Mesenchymal stem cell (in vitro differentiated cells and primary cell): ENCODE measurements around the gene UNC5C.

Source experiments
- DNase-seq: peaks from one replicate; pipeline ENCODE4 v3.0.0-alpha.2; 2013
- H2AFZ ChIP-seq: one replicate; pipeline ENCODE4 v1.6.1; 2013; ENCODE audit warnings: low read depth, mild to moderate bottlenecking, control low read depth, inconsistent platforms, low read length, moderate library complexity
- H2AK5ac ChIP-seq: 2 replicates; pipeline ENCODE4 v1.6.1; 2013; ENCODE audit warnings: low read length, moderate library complexity, mild to moderate bottlenecking, inconsistent platforms; ENCODE audit not compliant: severe bottlenecking
- H2BK120ac ChIP-seq: one replicate; pipeline ENCODE4 v1.6.1; 2013; ENCODE audit warnings: low read depth, mild to moderate bottlenecking, inconsistent platforms, low read length, moderate library complexity
- H2BK12ac ChIP-seq, 2 experiments: one replicate each; pipeline ENCODE4 v1.6.1; 2013; ENCODE audit warnings: inconsistent platforms in 2 of 2, low read length in 2 of 2, mild to moderate bottlenecking in 2 of 2, moderate library complexity in 2 of 2, control low read depth in 1 of 2
- H2BK15ac ChIP-seq: one replicate; pipeline ENCODE4 v1.6.1; 2013; ENCODE audit warnings: mild to moderate bottlenecking, low read depth, inconsistent platforms; ENCODE audit not compliant: poor library complexity, severe bottlenecking
- H2BK5ac ChIP-seq: 2 replicates; pipeline ENCODE4 v1.6.1; 2013; ENCODE audit warnings: low read depth, mild to moderate bottlenecking, low read length, control low read depth, inconsistent platforms; ENCODE audit not compliant: poor library complexity, severe bottlenecking
- H3K14ac ChIP-seq, 2 experiments: one replicate each; pipeline ENCODE4 v1.6.1; 2013; ENCODE audit warnings: inconsistent platforms in 2 of 2, low read length in 2 of 2, control low read depth in 1 of 2, mild to moderate bottlenecking in 1 of 2, moderate library complexity in 1 of 2
- H3K18ac ChIP-seq, 2 experiments: one replicate each; pipeline ENCODE4 v1.6.1; 2013; ENCODE audit warnings: inconsistent platforms in 2 of 2, low read length in 2 of 2, control low read depth in 1 of 2, low read depth in 1 of 2, mild to moderate bottlenecking in 1 of 2
- H3K23ac ChIP-seq, 2 experiments: one replicate each; pipeline ENCODE4 v1.6.1; 2013; ENCODE audit warnings: inconsistent platforms in 2 of 2, low read length in 2 of 2, mild to moderate bottlenecking in 2 of 2, moderate library complexity in 2 of 2, control low read depth in 1 of 2
- H3K27ac ChIP-seq: 2 replicates; pipeline ENCODE4 v1.5.1; 2013; ENCODE audit warnings: mild to moderate bottlenecking, moderate library complexity, low read length, control low read depth, inconsistent platforms; ENCODE audit not compliant: poor library complexity, severe bottlenecking
- H3K27me3 ChIP-seq, 2 experiments: 2 replicates each; pipeline versions ENCODE4 v1.6.1 to v1.7.0; 2013; ENCODE audit warnings: low read length in 2 of 2, mild to moderate bottlenecking in 2 of 2, moderate library complexity in 2 of 2, control low read depth in 1 of 2, inconsistent platforms in 1 of 2; ENCODE audit not compliant: control insufficient read depth in 1 of 2, insufficient read depth in 1 of 2
- H3K36me3 ChIP-seq, 2 experiments: 2 replicates each; pipeline versions ENCODE4 v1.6.1 to v1.7.0; 2013; ENCODE audit warnings: low read length in 2 of 2, control low read depth in 1 of 2, inconsistent platforms in 1 of 2, low read depth in 1 of 2, mild to moderate bottlenecking in 1 of 2; ENCODE audit not compliant: insufficient read depth in 2 of 2, control insufficient read depth in 1 of 2
- H3K4ac ChIP-seq, 2 experiments: one replicate each; pipeline ENCODE4 v1.6.1; 2013; ENCODE audit warnings: inconsistent platforms in 2 of 2, low read length in 2 of 2, mild to moderate bottlenecking in 2 of 2, moderate library complexity in 2 of 2, control low read depth in 1 of 2, low read depth in 1 of 2
- H3K4me1 ChIP-seq: 2 replicates; pipeline ENCODE4 v1.6.1; 2013; ENCODE audit warnings: low read depth, low read length, control low read depth; ENCODE audit not compliant: control insufficient read depth, insufficient read depth
- H3K4me2 ChIP-seq: 2 replicates; pipeline ENCODE4 v1.6.1; 2013; ENCODE audit warnings: low read length, mild to moderate bottlenecking, inconsistent platforms; ENCODE audit not compliant: poor library complexity, severe bottlenecking
- H3K4me3 ChIP-seq, 2 experiments: 2 replicates each; pipeline versions ENCODE4 v1.5.1 to v1.7.0; 2013; ENCODE audit warnings: low read length in 2 of 2, mild to moderate bottlenecking in 2 of 2, control low read depth in 1 of 2, low read depth in 1 of 2; ENCODE audit not compliant: insufficient read depth in 1 of 2
- H3K79me1 ChIP-seq: replicated peaks from 2 replicates; pipeline ENCODE4 v1.6.1; 2013; ENCODE audit warnings: mild to moderate bottlenecking, control low read depth, low read length, inconsistent platforms; ENCODE audit not compliant: poor library complexity, severe bottlenecking
- H3K9ac ChIP-seq: 2 replicates; pipeline ENCODE4 v1.7.0; 2013; ENCODE audit warnings: mild to moderate bottlenecking, low read length, moderate library complexity
- H3K9me3 ChIP-seq: 2 replicates; pipeline ENCODE4 v1.7.0; 2013; ENCODE audit warnings: mild to moderate bottlenecking, low read length; ENCODE audit not compliant: control insufficient read depth
- H4K8ac ChIP-seq: one replicate; pipeline ENCODE4 v1.6.1; 2013; ENCODE audit warnings: inconsistent platforms, mild to moderate bottlenecking, low read length, moderate library complexity
- H4K91ac ChIP-seq: one replicate; pipeline ENCODE4 v1.6.1; 2013; ENCODE audit warnings: mild to moderate bottlenecking, low read length, inconsistent platforms
- WGBS: methylation state at CpG from one replicate; pipeline ENCODE4 v1.1.7; 2013; ENCODE audit warnings: mixed read lengths; 5-methylcytosine and 5-hydroxymethylcytosine counted together

UNC5C gene

GRCh38 chr4:95508421-95508820 lies 40.4 kb downstream of the UNC5C start:
- no peak overlapping the region for H4K91ac ChIP-seq
- no peak overlapping the region for H3K4me2 ChIP-seq
- no peak overlapping the region for H3K18ac ChIP-seq
- H3K9me3 ChIP-seq = no peaks in the 10 kb centered on the region
- H3K4me3 ChIP-seq = no peak overlapping the region
- no peak overlapping the region for H2BK12ac ChIP-seq
- no peaks in the 10 kb centered on the region for H3K79me1 ChIP-seq
- H3K23ac ChIP-seq = no peak overlapping the region
- no peak overlapping the region for H3K27ac ChIP-seq
- no CpG with 5 or more reads among the region's 1 CpG for WGBS
- H2BK5ac ChIP-seq = no peak overlapping the region
- H3K14ac ChIP-seq = no peak overlapping the region
- no peaks in the 10 kb centered on the region for H3K4me1 ChIP-seq
- no peak overlapping the region for H2AK5ac ChIP-seq
- no peak overlapping the region for H2AFZ ChIP-seq
- H2BK15ac ChIP-seq = no peak overlapping the region
- no peaks in the 10 kb centered on the region for H3K27me3 ChIP-seq
- no peak overlapping the region for H3K4ac ChIP-seq
- H3K9ac ChIP-seq = no peak overlapping the region
- no peak overlapping the region for H4K8ac ChIP-seq
- DNase-seq = peak; percentile 33
- H2BK120ac ChIP-seq = no peak overlapping the region
- H3K36me3 ChIP-seq = no peaks in the 10 kb centered on the region

GRCh38 chr4:95507561-95507960 lies 41.2 kb downstream of the UNC5C start:
- no peak for DNase-seq
- Histone ChIP-seq H3K27ac (no peak overlapping the region), H3K18ac (peak overlapping the region in 1 of 2 experiments; percentile 33), H3K79me1 (no peaks in the 10 kb centered on the region), H3K9ac (no peak overlapping the region), H3K9me3 (no peaks in the 10 kb centered on the region), H2BK120ac (no peak overlapping the region), H3K4me3 (no peak overlapping the region), H2AK5ac (no peak overlapping the region), H3K36me3 (no peaks in the 10 kb centered on the region), H3K4ac (peak overlapping the region in 1 of 2 experiments; percentile 2), H2AFZ (no peak overlapping the region), H2BK15ac (no peak overlapping the region), H4K91ac (no peak overlapping the region), H3K4me1 (no peaks in the 10 kb centered on the region), H2BK12ac (no peak overlapping the region), H3K27me3 (no peaks in the 10 kb centered on the region), H4K8ac (no peak overlapping the region), H3K4me2 (no peak overlapping the region), H3K14ac (no peak overlapping the region), H3K23ac (no peak overlapping the region), H2BK5ac (no peak overlapping the region)
- 38% methylated on average over 5 of the region's 5 CpGs for WGBS

- Histone ChIP-seq H3K79me1 (no peaks in the 10 kb centered on the region), H3K9me3 (no peaks in the 10 kb centered on the region)
Measured at GRCh38 chr4:95507147-95507546, 41.6 kb downstream of the UNC5C start.

GRCh38 chr4:95506264-95506663 lies 42.5 kb downstream of the UNC5C start:
- H3K18ac ChIP-seq = no peak overlapping the region
- H2BK5ac ChIP-seq = no peak overlapping the region
- H3K4me2 ChIP-seq = no peak overlapping the region
- no peak overlapping the region for H3K14ac ChIP-seq
- H3K23ac ChIP-seq = no peak overlapping the region
- no peak overlapping the region for H3K9ac ChIP-seq
- no peak overlapping the region for H4K91ac ChIP-seq
- no peak overlapping the region for H2BK120ac ChIP-seq
- 7% methylated on average over 3 of the region's 4 CpGs for WGBS
- no peak overlapping the region for H2BK15ac ChIP-seq
- H2AFZ ChIP-seq = no peak overlapping the region
- no peaks in the 10 kb centered on the region for H3K4me1 ChIP-seq
- H2BK12ac ChIP-seq = no peak overlapping the region
- H3K9me3 ChIP-seq = no peaks in the 10 kb centered on the region
- no peak overlapping the region for H4K8ac ChIP-seq
- no peaks in the 10 kb centered on the region for H3K79me1 ChIP-seq
- no peak overlapping the region for H3K27ac ChIP-seq
- H3K36me3 ChIP-seq = no peaks in the 10 kb centered on the region
- H3K27me3 ChIP-seq = no peaks in the 10 kb centered on the region
- no peak overlapping the region for H2AK5ac ChIP-seq
- peak; percentile 78 for DNase-seq
- no peak overlapping the region for H3K4me3 ChIP-seq
- H3K4ac ChIP-seq = no peak overlapping the region

More at GRCh38 chr4:95507147-95507546, 41.6 kb downstream of the UNC5C start:
- H3K4me1 ChIP-seq = no peaks in the 10 kb centered on the region
- H2BK15ac ChIP-seq = no peak overlapping the region
- no peak overlapping the region for H4K8ac ChIP-seq
- H2BK120ac ChIP-seq = no peak overlapping the region
- no peak overlapping the region for H3K14ac ChIP-seq
- WGBS = 0% methylated on average over 1 of the region's 1 CpG
- no peak overlapping the region for H3K23ac ChIP-seq
- H3K4me2 ChIP-seq = no peak overlapping the region
- no peaks in the 10 kb centered on the region for H3K27me3 ChIP-seq
- H3K4ac ChIP-seq = no peak overlapping the region
- no peak overlapping the region for H3K9ac ChIP-seq
- H3K27ac ChIP-seq = no peak overlapping the region
- H3K36me3 ChIP-seq = no peaks in the 10 kb centered on the region
- H2AFZ ChIP-seq = no peak overlapping the region
- H4K91ac ChIP-seq = no peak overlapping the region
- H2BK5ac ChIP-seq = no peak overlapping the region
- peak; percentile 78 for DNase-seq
- no peak overlapping the region for H2AK5ac ChIP-seq
- no peak overlapping the region for H2BK12ac ChIP-seq
- H3K4me3 ChIP-seq = no peak overlapping the region
- H3K18ac ChIP-seq = no peak overlapping the region
